Caco-2 (cell line): ENCODE data around the gene PAPPA. TPM values are rescaled to one million over a fixed set of nuclear protein-coding genes. Genes with fewer than 3 reads are reported as not detected.

Experiments used
- BruUV-seq: library from RNA; stranded (reverse); fragments of 400-500 nt; replicated peaks from 2 replicates; lab custom pipeline; 2021; lab: Mats Ljungman, UMichigan
- CTCF ChIA-PET: fragments of 300-600 bp; sonication (Branson Sonifier 250); formaldehyde crosslinking; loops from one replicate; lab custom pipeline; 2022; ENCODE audit warnings: antibody characterized with exemption; lab: Charles Lee
- POLR2A ChIA-PET: fragments of 300-600 bp; sonication (Branson Sonifier 250); formaldehyde crosslinking; loops from one replicate; lab custom pipeline; 2022; ENCODE audit warnings: antibody characterized with exemption; lab: Charles Lee
- DNase-seq, 2 experiments: peaks; one replicate each; pipeline versions ENCODE4 v3.0.0 to v3.0.0-alpha.2; 2020 to 2022
- H3K27me3 ChIP-seq: replicated peaks from 2 replicates; pipeline ENCODE4 v1.6.0; 2011; ENCODE audit warnings: low read length; ENCODE audit not compliant: control insufficient read depth, insufficient read depth
- H3K36me3 ChIP-seq: 2 replicates; pipeline ENCODE4 v1.5.1; 2011; ENCODE audit warnings: low read length; ENCODE audit not compliant: control insufficient read depth, insufficient read depth
- H3K4me1 ChIP-seq: fragments of 250-450 bp; sonication (Bioruptor Pico); 2 replicates; pipeline ENCODE4 v1.5.1; 2020; ENCODE audit warnings: mild to moderate bottlenecking
- H3K4me3 ChIP-seq: 2 replicates; pipeline ENCODE4 v1.5.1; 2011; ENCODE audit warnings: low read depth, mild to moderate bottlenecking, control low read depth, low read length
- H3K9me3 ChIP-seq: fragments of 250-450 bp; sonication (Bioruptor Pico); 2 replicates; pipeline ENCODE4 v1.5.1; 2020; ENCODE audit warnings: mild to moderate bottlenecking, moderate library complexity
- H3K27ac Mint-ChIP-seq: one replicate; pipeline ENCODE4 v1.8.0; 2022; ENCODE audit warnings: mixed read lengths; ENCODE audit not compliant: unreplicated experiment
- H3K27me3 Mint-ChIP-seq: one replicate; pipeline ENCODE4 v1.8.0; 2022; ENCODE audit warnings: mixed read lengths; ENCODE audit not compliant: insufficient read depth, unreplicated experiment
- H3K36me3 Mint-ChIP-seq: one replicate; pipeline ENCODE4 v1.8.0; 2022; ENCODE audit warnings: mild to moderate bottlenecking, mixed read lengths; ENCODE audit not compliant: insufficient read depth, unreplicated experiment
- H3K4me1 Mint-ChIP-seq: one replicate; pipeline ENCODE4 v1.8.0; 2022; ENCODE audit warnings: low read depth, mixed read lengths; ENCODE audit not compliant: unreplicated experiment
- H3K4me3 Mint-ChIP-seq: one replicate; pipeline ENCODE4 v1.8.0; 2022; ENCODE audit warnings: mild to moderate bottlenecking, moderate library complexity, mixed read lengths; ENCODE audit not compliant: unreplicated experiment
- H3K9me3 Mint-ChIP-seq: one replicate; pipeline ENCODE4 v1.8.0; 2022; ENCODE audit warnings: mixed read lengths; ENCODE audit not compliant: unreplicated experiment
- CTCF ChIP-seq, 2 experiments: fragments of 200-600 bp in 1 of 2; IDR thresholded peaks; 1 replicate in 1 of 2; 2 replicates in 1 of 2; pipeline versions ENCODE4 v1.5.1 to v1.8.0; 2011 to 2022; ENCODE audit warnings: antibody characterized with exemption in 1 of 2, control low read depth in 1 of 2, inconsistent platforms in 1 of 2, low read depth in 1 of 2, low read length in 1 of 2, mild to moderate bottlenecking in 1 of 2, moderate library complexity in 1 of 2; ENCODE audit not compliant: insufficient read depth in 1 of 2, severe bottlenecking in 1 of 2, unreplicated experiment in 1 of 2
- intact Hi-C: fragments of 100-400 bp; cut with micrococcal nuclease; formaldehyde crosslinking; loops from one replicate; pipeline ENCODE4 v1.10.0; 2022; ENCODE audit not compliant: unreplicated experiment
- total RNA-seq: library from RNA; stranded (reverse); gene quantifications from 2 replicates; pipeline ENCODE4 v1.2.3, GENCODE V29; 2022

PAPPA gene
- total RNA-seq, 1 experiment from 2014 or later, result not detected

- Mint-ChIP-seq H3K27ac (no peak overlapping the region), H3K9me3 (no peaks in the 10 kb centered on the region), H3K27me3 (no peaks in the 10 kb centered on the region), H3K4me3 (no peak overlapping the region), H3K4me1 (no peaks in the 10 kb centered on the region), H3K36me3 (no peaks in the 10 kb centered on the region)
- intact Hi-C loops, result no loop called here
- Histone ChIP-seq H3K27me3 (no peaks in the 10 kb centered on the region), H3K9me3 (no peaks in the 10 kb centered on the region), H3K4me1 (no peaks in the 10 kb centered on the region), H3K36me3 (no peaks in the 10 kb centered on the region), H3K4me3 (no peak overlapping the region)
- DNase-seq, result no peak
- TF ChIP-seq CTCF (IDR thresholded peaks at IDR 0.05; ENCODE audit: insufficient read depth in 1 of 2, low read depth in 1 of 2, low read length in 1 of 2, severe bottlenecking in 1 of 2, unreplicated experiment in 1 of 2), result no peak
- POLR2A ChIA-PET, result no interaction called here
- CTCF ChIA-PET, result no interaction called here
- BruUV-seq, result no TSS peak
These were observed 257.9 kb downstream of the PAPPA start for GRCh38 chr9:116411506-116411905.

- H3K36me3 ChIP-seq, result no peaks in the 10 kb centered on the region
- Mint-ChIP-seq H3K36me3 (no peaks in the 10 kb centered on the region), H3K27ac (no peak overlapping the region), H3K9me3 (no peaks in the 10 kb centered on the region), H3K27me3 (no peaks in the 10 kb centered on the region), H3K4me3 (no peak overlapping the region), H3K4me1 (no peaks in the 10 kb centered on the region)
- ChIA-PET CTCF (no interaction called here), POLR2A (no interaction called here)
- H3K4me3 ChIP-seq, result no peak overlapping the region
- no peaks in the 10 kb centered on the region for H3K4me1 ChIP-seq
- no peak for DNase-seq
- BruUV-seq, result no TSS peak
- H3K27me3 ChIP-seq, result no peaks in the 10 kb centered on the region
- no peak for TF ChIP-seq CTCF (IDR thresholded peaks at IDR 0.05; ENCODE audit: insufficient read depth in 1 of 2, low read depth in 1 of 2, low read length in 1 of 2, severe bottlenecking in 1 of 2, unreplicated experiment in 1 of 2)
- intact Hi-C loops, result no loop called here
- no peaks in the 10 kb centered on the region for H3K9me3 ChIP-seq
These were observed 260.8 kb downstream of the PAPPA start for GRCh38 chr9:116414374-116414773.

GRCh38 chr9:116416421-116416820 is 262.8 kb downstream of the PAPPA start:
- intact Hi-C loops, result no loop called here
- no peak for DNase-seq
- POLR2A ChIA-PET, result no interaction called here
- no peak overlapping the region for H3K27ac Mint-ChIP-seq
- peaks cover 7% of the 10 kb centered on the region; the same call in 1 of the 2 replicates for H3K4me1 ChIP-seq
- no peaks in the 10 kb centered on the region for H3K9me3 ChIP-seq
- no TSS peak for BruUV-seq
- no peaks in the 10 kb centered on the region for H3K4me1 Mint-ChIP-seq
- no peak for TF ChIP-seq CTCF (IDR thresholded peaks at IDR 0.05; ENCODE audit: insufficient read depth in 1 of 2, low read depth in 1 of 2, low read length in 1 of 2, severe bottlenecking in 1 of 2, unreplicated experiment in 1 of 2)
- no peaks in the 10 kb centered on the region for H3K27me3 Mint-ChIP-seq
- H3K4me3 ChIP-seq, result no peak overlapping the region
- H3K4me3 Mint-ChIP-seq, result no peak overlapping the region
- no peaks in the 10 kb centered on the region for H3K36me3 ChIP-seq
- no peaks in the 10 kb centered on the region for H3K9me3 Mint-ChIP-seq
- H3K36me3 Mint-ChIP-seq, result no peaks in the 10 kb centered on the region
- CTCF ChIA-PET, result no interaction called here
- H3K27me3 ChIP-seq, result no peaks in the 10 kb centered on the region
